Embryonic facial prominence (tissue), 1 donor: ENCODE results near the gene FGF19.
"Not testable (repeated sequence)": the region's sequence is repeated elsewhere in the genome, so short reads cannot be mapped to it uniquely, and the experiment has no call there.

ENCODE experiments used
- DNase-seq: peaks from one replicate; pipeline ENCODE4 v3.0.0-alpha.2; 2016; ENCODE audit errors: extremely low spot score

The FGF19 gene

GRCh38 chr11:69696749-69697468 lies 6.9 kb downstream of the FGF19 start:
- DNase-seq: no peak

GRCh38 chr11:69695995-69696394 lies 7.8 kb downstream of the FGF19 start:
- DNase-seq: not testable (repeated sequence)

- no peak for DNase-seq
Measured at GRCh38 chr11:69695581-69695980, 8.2 kb downstream of the FGF19 start.

- DNase-seq: no peak
Measured at GRCh38 chr11:69694781-69695180, 9.0 kb downstream of the FGF19 start.

- no peak for DNase-seq
Measured at GRCh38 chr11:69692422-69692821, 11.4 kb downstream of the FGF19 start.

GRCh38 chr11:69691463-69691862 lies 12.4 kb downstream of the FGF19 start:
- no peak for DNase-seq

- no peak for DNase-seq
Measured at GRCh38 chr11:69689484-69690319, 14.1 kb downstream of the FGF19 start.

- not testable (repeated sequence) for DNase-seq
Measured at GRCh38 chr11:69687969-69688771, 15.7 kb downstream of the FGF19 start.

- DNase-seq: no peak
Measured at GRCh38 chr11:69686856-69687255, 17.0 kb downstream of the FGF19 start.

GRCh38 chr11:69686452-69686851 lies 17.4 kb downstream of the FGF19 start:
- DNase-seq: no peak

GRCh38 chr11:69685348-69685747 lies 18.5 kb downstream of the FGF19 start:
- DNase-seq: no peak

GRCh38 chr11:69684651-69685050 lies 19.2 kb downstream of the FGF19 start:
- no peak for DNase-seq

GRCh38 chr11:69683764-69684333 lies 20.0 kb downstream of the FGF19 start:
- no peak for DNase-seq

- no peak for DNase-seq
Measured at GRCh38 chr11:69682681-69683326, 21.0 kb downstream of the FGF19 start.

GRCh38 chr11:69682221-69682620 lies 21.6 kb downstream of the FGF19 start:
- no peak for DNase-seq

GRCh38 chr11:69680688-69681087 lies 23.1 kb downstream of the FGF19 start:
- no peak for DNase-seq

GRCh38 chr11:69677749-69678148 lies 26.1 kb downstream of the FGF19 start:
- no peak for DNase-seq

- peak; percentile 94 for DNase-seq
Measured at GRCh38 chr11:69674886-69675714, 28.7 kb downstream of the FGF19 start, which contains the start of gene LTO1. LTO1 (minus strand) TSS chr11:69675353; CDS start chr11:69675239, 114 bp downstream.

- DNase-seq: no peak
Measured at GRCh38 chr11:69674267-69674885, 29.4 kb downstream of the FGF19 start.
